ENCODE data around the gene PPP2R3B. TPM values are rescaled to one million over a fixed set of nuclear protein-coding genes. Genes with fewer than 3 reads are reported as not detected.

The PPP2R3B gene
- total RNA-seq, 1 donor from 2014 or later = 30.5 TPM

DNA sequence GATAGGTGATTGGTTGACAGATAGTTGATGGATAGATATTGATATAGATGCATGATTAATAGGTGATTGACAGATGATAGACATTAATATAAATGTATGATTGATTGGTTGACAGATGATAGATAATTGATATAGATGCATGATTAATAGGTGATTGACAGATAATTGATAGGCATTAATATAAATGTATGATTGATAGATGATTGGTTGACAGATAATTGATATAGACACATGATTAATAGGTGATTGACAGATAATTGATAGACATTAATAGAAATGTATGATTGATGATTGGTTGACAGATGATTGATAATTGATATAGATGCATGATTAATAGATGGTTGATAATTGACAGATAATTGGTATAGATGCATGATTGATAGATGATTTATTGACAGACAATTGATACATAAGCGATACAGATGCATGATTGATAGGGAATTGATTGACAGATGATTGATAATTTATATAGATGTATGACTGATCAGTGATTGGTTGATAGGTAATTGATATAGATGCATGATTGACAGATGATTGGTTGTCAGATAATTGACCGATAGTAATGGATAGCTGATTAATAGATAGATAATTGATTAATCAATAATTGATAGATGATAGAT is 44.9 kb upstream of the PPP2R3B start:
- peaks cover 20% of the 10 kb centered on the region for H3K27me3 Mint-ChIP-seq (ENCODE audit: low read depth)
- no peak overlapping the region for H3K27ac Mint-ChIP-seq (ENCODE audit: unreplicated experiment)
- peaks cover 9% of the 10 kb centered on the region for H3K4me1 Mint-ChIP-seq (ENCODE audit: low read depth)
- no peak overlapping the region for H3K4me3 Mint-ChIP-seq (ENCODE audit: unreplicated experiment)
- H3K36me3 Mint-ChIP-seq (ENCODE audit: low read depth) = no peaks in the 10 kb centered on the region
- H3K9me3 Mint-ChIP-seq (ENCODE audit: low read depth) = no peaks in the 10 kb centered on the region
- TF ChIP-seq, protein P1, sequence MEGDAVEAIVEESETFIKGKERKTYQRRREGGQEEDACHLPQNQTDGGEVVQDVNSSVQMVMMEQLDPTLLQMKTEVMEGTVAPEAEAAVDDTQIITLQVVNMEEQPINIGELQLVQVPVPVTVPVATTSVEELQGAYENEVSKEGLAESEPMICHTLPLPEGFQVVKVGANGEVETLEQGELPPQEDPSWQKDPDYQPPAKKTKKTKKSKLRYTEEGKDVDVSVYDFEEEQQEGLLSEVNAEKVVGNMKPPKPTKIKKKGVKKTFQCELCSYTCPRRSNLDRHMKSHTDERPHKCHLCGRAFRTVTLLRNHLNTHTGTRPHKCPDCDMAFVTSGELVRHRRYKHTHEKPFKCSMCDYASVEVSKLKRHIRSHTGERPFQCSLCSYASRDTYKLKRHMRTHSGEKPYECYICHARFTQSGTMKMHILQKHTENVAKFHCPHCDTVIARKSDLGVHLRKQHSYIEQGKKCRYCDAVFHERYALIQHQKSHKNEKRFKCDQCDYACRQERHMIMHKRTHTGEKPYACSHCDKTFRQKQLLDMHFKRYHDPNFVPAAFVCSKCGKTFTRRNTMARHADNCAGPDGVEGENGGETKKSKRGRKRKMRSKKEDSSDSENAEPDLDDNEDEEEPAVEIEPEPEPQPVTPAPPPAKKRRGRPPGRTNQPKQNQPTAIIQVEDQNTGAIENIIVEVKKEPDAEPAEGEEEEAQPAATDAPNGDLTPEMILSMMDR (IDR thresholded peaks at IDR 0.05) = no peak
- no peak for DNase-seq (ENCODE audit: low spot score)

GRCh38 chrX:431056-431455 is 44.3 kb upstream of the PPP2R3B start:
- Mint-ChIP-seq H3K4me3 (ENCODE audit: unreplicated experiment) (no peak overlapping the region), H3K4me1 (ENCODE audit: low read depth) (peaks cover 9% of the 10 kb centered on the region), H3K9me3 (ENCODE audit: low read depth) (no peaks in the 10 kb centered on the region), H3K27me3 (ENCODE audit: low read depth) (peaks cover 15% of the 10 kb centered on the region), H3K27ac (ENCODE audit: unreplicated experiment) (no peak overlapping the region), H3K36me3 (ENCODE audit: low read depth) (no peaks in the 10 kb centered on the region)
- DNase-seq (ENCODE audit: low spot score) = peak; percentile 79
- TF ChIP-seq, protein P1 (IDR thresholded peaks at IDR 0.05) = no peak

GRCh38 chrX:429266-429825 is 42.6 kb upstream of the PPP2R3B start:
- Mint-ChIP-seq H3K9me3 (ENCODE audit: low read depth) (no peaks in the 10 kb centered on the region), H3K27ac (ENCODE audit: unreplicated experiment) (no peak overlapping the region), H3K4me1 (ENCODE audit: low read depth) (peaks cover 9% of the 10 kb centered on the region), H3K36me3 (ENCODE audit: low read depth) (no peaks in the 10 kb centered on the region), H3K4me3 (ENCODE audit: unreplicated experiment) (no peak overlapping the region), H3K27me3 (ENCODE audit: low read depth) (peaks cover 12% of the 10 kb centered on the region)
- peak; percentile 55 for DNase-seq (ENCODE audit: low spot score)
- TF ChIP-seq, protein P1 (IDR thresholded peaks at IDR 0.05) = no peak

DNA sequence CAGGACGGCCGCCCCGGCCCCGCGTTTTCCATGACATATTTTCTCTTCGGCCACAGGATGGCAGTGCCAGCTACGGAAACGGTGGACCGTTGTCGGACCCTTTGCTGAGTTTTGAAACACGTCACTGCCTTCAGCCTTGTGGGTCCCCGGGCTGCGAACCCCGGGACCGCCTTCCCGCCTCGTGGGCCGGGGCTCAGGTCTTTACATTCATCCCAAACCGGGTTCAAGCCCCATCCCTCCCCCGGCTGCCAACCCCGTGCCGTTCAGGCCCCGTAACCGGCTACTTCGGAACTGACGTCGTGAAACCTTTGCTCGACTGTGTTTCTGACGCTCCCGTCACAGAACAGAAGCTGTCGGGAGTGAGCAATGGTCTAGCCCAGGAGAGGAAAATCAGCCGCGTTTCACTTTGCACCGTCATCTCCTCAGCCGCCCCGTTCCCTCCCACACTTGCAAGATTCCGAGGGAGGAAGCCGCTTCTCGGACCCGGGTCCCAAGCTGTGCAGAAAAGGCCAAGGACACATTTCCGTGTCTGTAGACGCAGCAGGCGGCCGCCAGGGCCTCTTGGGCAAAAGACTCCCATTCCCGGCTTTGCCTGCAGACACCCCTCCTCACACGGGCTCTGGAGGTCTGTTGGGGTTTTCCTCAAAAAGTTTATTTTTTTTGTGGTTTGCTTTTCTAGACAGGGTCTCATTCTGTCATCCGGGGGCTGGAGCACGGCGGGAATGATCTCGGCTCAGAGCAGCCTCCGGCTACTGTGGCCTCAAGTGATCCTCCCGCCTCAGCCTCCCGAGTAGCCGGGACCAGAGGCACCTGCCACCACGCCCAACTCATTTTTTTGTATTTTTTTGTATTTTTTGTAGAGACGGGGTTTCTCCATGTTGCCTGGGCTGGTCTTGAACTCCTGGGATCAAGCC is 41.4 kb upstream of the PPP2R3B start:
- Mint-ChIP-seq H3K9me3 (ENCODE audit: low read depth) (no peaks in the 10 kb centered on the region), H3K36me3 (ENCODE audit: low read depth) (no peaks in the 10 kb centered on the region), H3K4me1 (ENCODE audit: low read depth) (peaks cover 9% of the 10 kb centered on the region), H3K27ac (ENCODE audit: unreplicated experiment) (peak overlapping the region; percentile 51), H3K27me3 (ENCODE audit: low read depth) (peaks cover 11% of the 10 kb centered on the region), H3K4me3 (ENCODE audit: unreplicated experiment) (peak overlapping the region; percentile 73)
- DNase-seq (ENCODE audit: low spot score) = peak; percentile 66
- TF ChIP-seq, protein P1 (IDR thresholded peaks at IDR 0.05) = peak; percentile 80

DNA sequence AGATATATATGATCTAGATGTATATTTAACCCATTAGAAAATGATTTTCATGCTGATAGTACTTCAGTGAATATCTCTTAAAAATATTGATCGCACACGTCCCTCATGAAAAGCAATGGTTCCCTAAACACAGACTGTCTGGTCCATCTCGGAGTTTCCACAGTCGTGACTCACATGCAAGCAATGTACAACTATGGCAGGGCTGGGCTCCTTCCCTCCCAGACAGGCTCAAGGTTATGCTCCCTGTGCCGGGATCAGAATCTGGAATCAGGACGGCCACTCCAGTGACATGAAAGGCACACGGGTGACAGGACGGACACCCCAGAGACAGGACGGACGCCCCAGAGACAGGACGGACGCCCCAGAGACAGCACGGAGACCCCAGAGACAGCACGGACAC is 40.2 kb upstream of the PPP2R3B start:
- TF ChIP-seq, protein P1 (IDR thresholded peaks at IDR 0.05) = no peak
- Mint-ChIP-seq H3K36me3 (ENCODE audit: low read depth) (no peaks in the 10 kb centered on the region), H3K27ac (ENCODE audit: unreplicated experiment) (no peak overlapping the region), H3K27me3 (ENCODE audit: low read depth) (peaks cover 11% of the 10 kb centered on the region), H3K4me3 (ENCODE audit: unreplicated experiment) (no peak overlapping the region), H3K4me1 (ENCODE audit: low read depth) (peaks cover 9% of the 10 kb centered on the region), H3K9me3 (ENCODE audit: low read depth) (no peaks in the 10 kb centered on the region)
- DNase-seq (ENCODE audit: low spot score) = no peak
